Left lung (tissue), 10 donors: ENCODE data around the gene SREBF2. TPM values are rescaled to one million over a fixed set of nuclear protein-coding genes. Genes with fewer than 3 reads are reported as not detected.
"Not testable (repeated sequence)": the region's sequence is repeated elsewhere in the genome, so short reads cannot be mapped to it uniquely, and the experiment has no call there.

Experiments
- ATAC-seq: fragments of 200-7000 bp; cut with Tn5 transposase; one replicate; pipeline ENCODE4 v1.9.1; 2020; ENCODE audit warnings: moderate library complexity
- DNase-seq, 4 donors: peaks; one replicate each; pipeline ENCODE4 v3.0.0-alpha.2; 2013 to 2020
- H3K27ac ChIP-seq, 2 donors: fragments of 200-600 bp; sonication (generic) in 1 of 2; one replicate each; pipeline versions ENCODE4 v1.5.0 to v1.8.0; 2020 to 2021
- H3K27me3 ChIP-seq, 2 donors: fragments of 200-600 bp; sonication (generic) in 1 of 2; one replicate each; pipeline versions ENCODE4 v1.5.0 to v1.8.0; 2020 to 2021
- H3K36me3 ChIP-seq, 2 donors: fragments of 200-600 bp; sonication (generic) in 1 of 2; one replicate each; pipeline versions ENCODE4 v1.5.0 to v1.8.0; 2020 to 2021
- H3K4me1 ChIP-seq, 2 donors: fragments of 200-600 bp; one replicate each; pipeline ENCODE4 v1.8.0; 2021
- H3K4me3 ChIP-seq, 2 donors: fragments of 200-600 bp; sonication (generic) in 1 of 2; one replicate each; pipeline versions ENCODE4 v1.5.0 to v1.8.0; 2020 to 2021; ENCODE audit warnings: mild to moderate bottlenecking in 1 of 2
- H3K9me3 ChIP-seq, 2 donors: fragments of 200-600 bp; sonication (generic) in 1 of 2; one replicate each; pipeline versions ENCODE4 v1.5.0 to v1.8.0; 2020 to 2021
- intact Hi-C, 2 donors: fragments of 100-400 bp; cut with DNase I; formaldehyde crosslinking; loops; one replicate each; pipeline versions ENCODE4 v1.11.2 to v1.14.2; 2022
- polyA plus RNA-seq, 6 donors: library from polyadenylated mRNA; unstranded; fragments of 120-200 nt; gene quantifications; one replicate each; pipeline ENCODE4 v1.2.1, GENCODE V29; 2013; ENCODE audit not compliant: insufficient read length in 6 of 6
- total RNA-seq, 2 donors: library from RNA; stranded (reverse); fragmentation: NEBNext Ultra II Directional; extraction: Animal tissue kit (Norgen Biotek cat#: 25700); gene quantifications; one replicate each; pipeline ENCODE4 v1.2.1, GENCODE V29; 2021
- TF ChIP-seq, protein P1 (sequence below), 2 donors: fragments of 200-600 bp; sonication (generic) in 1 of 2; IDR thresholded peaks; one replicate each; pipeline versions ENCODE4 v1.5.0 to v1.8.0; 2021; ENCODE audit warnings: antibody characterized with exemption in 2 of 2
- donor health status: DM: no; HTN: yes; CAD: no.
- donor health status: DM: no; HTN: no; CAD: no.

SREBF2 gene
- total and polyA plus RNA-seq, 8 donors, result 49.2 to 162 (median 75.7) TPM

DNA sequence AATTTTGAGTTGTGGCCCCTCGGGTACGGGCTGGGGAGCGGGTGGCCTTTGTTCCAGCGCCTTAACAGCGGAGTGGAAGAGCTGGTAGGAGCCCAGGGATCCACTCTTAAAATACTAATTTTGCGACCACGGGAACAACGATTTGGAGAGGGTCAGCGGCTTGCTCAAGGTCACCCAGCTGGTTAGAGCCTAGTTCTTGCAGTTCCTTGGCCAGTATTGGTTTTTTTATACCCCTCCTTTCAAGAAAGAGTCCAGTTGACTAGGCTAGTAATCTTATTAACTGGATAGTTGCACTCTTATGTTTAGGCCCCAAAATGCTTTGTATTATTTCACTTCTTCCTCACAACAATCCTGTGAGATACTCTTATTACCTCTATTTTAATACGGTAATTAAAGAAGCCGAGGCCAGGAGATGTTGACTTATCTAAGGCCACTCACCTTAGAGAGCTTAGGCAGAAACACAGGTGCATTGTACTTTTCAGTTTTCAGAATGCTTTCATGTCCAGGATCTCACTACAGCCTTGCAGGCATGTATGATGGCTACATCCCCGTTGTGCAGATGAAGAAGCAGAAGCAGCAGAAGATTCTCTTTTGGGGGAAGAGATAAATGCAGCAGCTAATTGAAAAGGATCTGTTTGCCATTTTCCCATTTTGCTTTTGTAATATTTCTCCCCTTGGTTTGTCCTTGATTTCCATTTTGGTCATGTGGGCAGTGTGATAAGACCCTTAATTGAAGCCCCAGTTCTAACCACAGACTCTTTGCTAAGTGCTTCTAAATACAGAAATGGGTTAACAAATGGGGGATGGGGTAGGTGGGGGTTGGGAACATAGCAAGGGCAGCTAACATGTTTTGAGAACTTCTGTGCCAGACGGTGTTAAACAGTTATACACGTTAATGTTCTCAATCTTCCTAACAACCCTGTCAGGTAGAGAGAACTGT is 1.4 kb downstream of the SREBF2 start:
- Histone ChIP-seq H3K27ac (peak overlapping the region; percentile 94 to 96), H3K4me1 (peaks cover 3 to 63% of the 10 kb centered on the region in 2 donors), H3K4me3 (peak overlapping the region; percentile 87 to 98), H3K36me3 (peaks cover 0 to 21% of the 10 kb centered on the region in 2 donors), H3K27me3 (no peaks in the 10 kb centered on the region), H3K9me3 (no peaks in the 10 kb centered on the region)
- TF ChIP-seq, protein P1, sequence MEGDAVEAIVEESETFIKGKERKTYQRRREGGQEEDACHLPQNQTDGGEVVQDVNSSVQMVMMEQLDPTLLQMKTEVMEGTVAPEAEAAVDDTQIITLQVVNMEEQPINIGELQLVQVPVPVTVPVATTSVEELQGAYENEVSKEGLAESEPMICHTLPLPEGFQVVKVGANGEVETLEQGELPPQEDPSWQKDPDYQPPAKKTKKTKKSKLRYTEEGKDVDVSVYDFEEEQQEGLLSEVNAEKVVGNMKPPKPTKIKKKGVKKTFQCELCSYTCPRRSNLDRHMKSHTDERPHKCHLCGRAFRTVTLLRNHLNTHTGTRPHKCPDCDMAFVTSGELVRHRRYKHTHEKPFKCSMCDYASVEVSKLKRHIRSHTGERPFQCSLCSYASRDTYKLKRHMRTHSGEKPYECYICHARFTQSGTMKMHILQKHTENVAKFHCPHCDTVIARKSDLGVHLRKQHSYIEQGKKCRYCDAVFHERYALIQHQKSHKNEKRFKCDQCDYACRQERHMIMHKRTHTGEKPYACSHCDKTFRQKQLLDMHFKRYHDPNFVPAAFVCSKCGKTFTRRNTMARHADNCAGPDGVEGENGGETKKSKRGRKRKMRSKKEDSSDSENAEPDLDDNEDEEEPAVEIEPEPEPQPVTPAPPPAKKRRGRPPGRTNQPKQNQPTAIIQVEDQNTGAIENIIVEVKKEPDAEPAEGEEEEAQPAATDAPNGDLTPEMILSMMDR (IDR thresholded peaks at IDR 0.05), result no peak
- DNase-seq (no peak), ATAC-seq (no peak)
- intact Hi-C loops, result no loop called here

GRCh38 chr22:41835462-41835861 is 2.6 kb downstream of the SREBF2 start:
- Histone ChIP-seq H3K4me1 (peaks cover 3 to 73% of the 10 kb centered on the region in 2 donors), H3K36me3 (peaks cover 0 to 27% of the 10 kb centered on the region in 2 donors), H3K27ac (peak overlapping the region in 1 of 2 donors; percentile 1)
- DNase-seq, intact Hi-C loops, H3K27me3 ChIP-seq, ATAC-seq, H3K4me3 ChIP-seq, H3K9me3 ChIP-seq: not testable (repeated sequence)

- Histone ChIP-seq H3K27ac (no peak overlapping the region), H3K27me3 (no peaks in the 10 kb centered on the region), H3K9me3 (no peaks in the 10 kb centered on the region), H3K36me3 (peaks cover 0 to 27% of the 10 kb centered on the region in 2 donors), H3K4me3 (no peak overlapping the region), H3K4me1 (peaks cover 9 to 76% of the 10 kb centered on the region in 2 donors)
- ATAC-seq, result no peak
- TF ChIP-seq, protein P1 (IDR thresholded peaks at IDR 0.05), result no peak
- intact Hi-C loops, result no loop called here
- no peak for DNase-seq
Observed at GRCh38 chr22:41836551-41836950, 3.6 kb downstream of the SREBF2 start.

- H3K36me3 ChIP-seq, result peaks cover 0 to 27% of the 10 kb centered on the region in 2 donors
- TF ChIP-seq, protein P1 (IDR thresholded peaks at IDR 0.05), result no peak
- ATAC-seq (peak; percentile 5), DNase-seq (no peak)
- H3K9me3 ChIP-seq, result no peaks in the 10 kb centered on the region
- intact Hi-C loops, result no loop called here
- no peaks in the 10 kb centered on the region for H3K27me3 ChIP-seq
- no peak overlapping the region for H3K4me3 ChIP-seq
- H3K4me1 ChIP-seq, result peaks cover 14 to 83% of the 10 kb centered on the region in 2 donors
- no peak overlapping the region for H3K27ac ChIP-seq
Observed at GRCh38 chr22:41838842-41839618, 6.1 kb downstream of the SREBF2 start.

- TF ChIP-seq, protein P1 (IDR thresholded peaks at IDR 0.05), result no peak
- DNase-seq (no peak), ATAC-seq (no peak)
- Histone ChIP-seq H3K27me3 (no peaks in the 10 kb centered on the region), H3K27ac (peak overlapping the region; percentile 5 to 48), H3K9me3 (no peaks in the 10 kb centered on the region), H3K36me3 (peaks cover 0 to 27% of the 10 kb centered on the region in 2 donors), H3K4me3 (no peak overlapping the region), H3K4me1 (peaks cover 19 to 84% of the 10 kb centered on the region in 2 donors)
- intact Hi-C loops, result no loop called here
Observed at GRCh38 chr22:41840216-41840615, 7.3 kb downstream of the SREBF2 start.
